Measurements from ENCODE around the gene MYMX. TPM values are rescaled to one million over a fixed set of nuclear protein-coding genes. Genes with fewer than 3 reads are reported as not detected.

MYMX gene
- total RNA-seq, 2 donors from 2014 or later: not detected

GRCh38 chr6:44202972-44203750 is 13.6 kb upstream of the MYMX start:
- no peaks in the 10 kb centered on the region for H3K27me3 ChIP-seq
- H3K4me3 ChIP-seq: no peak overlapping the region
- TF ChIP-seq CTCF (IDR thresholded peaks at IDR 0.05): no peak
- no peaks in the 10 kb centered on the region for H3K9me3 ChIP-seq
- DNase-seq: no peak
- peak overlapping the region in 1 of 2 donors; percentile 26 for H3K9ac ChIP-seq (ENCODE audit: low read depth in 2 of 2, low read length in 2 of 2)
- intact Hi-C loops (cut with DNase I): no loop called here
- H3K4me1 ChIP-seq: no peaks in the 10 kb centered on the region
- H3K36me3 ChIP-seq: no peaks in the 10 kb centered on the region
- no peak overlapping the region for H3K27ac ChIP-seq

- Histone ChIP-seq H3K4me3 (no peak overlapping the region), H3K36me3 (no peaks in the 10 kb centered on the region), H3K27me3 (no peaks in the 10 kb centered on the region), H3K27ac (peak overlapping the region; percentile 26), H3K9ac (ENCODE audit: low read depth in 2 of 2, low read length in 2 of 2) (no peak overlapping the region), H3K4me1 (no peaks in the 10 kb centered on the region), H3K9me3 (no peaks in the 10 kb centered on the region)
- peak; percentile 62 for DNase-seq
- intact Hi-C loops (cut with DNase I): no loop called here
- no peak for TF ChIP-seq CTCF (IDR thresholded peaks at IDR 0.05)
These were observed 12.8 kb upstream of the MYMX start for GRCh38 chr6:44203955-44204354.

- Histone ChIP-seq H3K4me1 (no peaks in the 10 kb centered on the region), H3K27ac (no peak overlapping the region), H3K4me3 (no peak overlapping the region), H3K27me3 (no peaks in the 10 kb centered on the region), H3K9me3 (no peaks in the 10 kb centered on the region), H3K9ac (ENCODE audit: low read depth in 2 of 2, low read length in 2 of 2) (no peak overlapping the region), H3K36me3 (no peaks in the 10 kb centered on the region)
- intact Hi-C loops (cut with DNase I): no loop called here
- DNase-seq: no peak
- TF ChIP-seq CTCF (IDR thresholded peaks at IDR 0.05): no peak
These were observed 8.8 kb upstream of the MYMX start for GRCh38 chr6:44207966-44208365.

- no peak for DNase-seq
- no peaks in the 10 kb centered on the region for H3K9me3 ChIP-seq
- no peaks in the 10 kb centered on the region for H3K36me3 ChIP-seq
- no peaks in the 10 kb centered on the region for H3K4me1 ChIP-seq
- intact Hi-C loops (cut with DNase I): no loop called here
- H3K9ac ChIP-seq (ENCODE audit: low read depth in 2 of 2, low read length in 2 of 2): no peak overlapping the region
- H3K27me3 ChIP-seq: no peaks in the 10 kb centered on the region
- H3K4me3 ChIP-seq: no peak overlapping the region
- no peak overlapping the region for H3K27ac ChIP-seq
- no peak for TF ChIP-seq CTCF (IDR thresholded peaks at IDR 0.05)
These were observed 5.4 kb upstream of the MYMX start for GRCh38 chr6:44211284-44211683.

GRCh38 chr6:44214307-44214706 is 2.4 kb upstream of the MYMX start:
- Histone ChIP-seq H3K27ac (no peak overlapping the region), H3K9me3 (no peaks in the 10 kb centered on the region), H3K4me1 (no peaks in the 10 kb centered on the region), H3K4me3 (no peak overlapping the region), H3K27me3 (no peaks in the 10 kb centered on the region), H3K9ac (ENCODE audit: low read depth in 2 of 2, low read length in 2 of 2) (no peak overlapping the region), H3K36me3 (no peaks in the 10 kb centered on the region)
- intact Hi-C loops (cut with DNase I): no loop called here
- DNase-seq: no peak
- no peak for TF ChIP-seq CTCF (IDR thresholded peaks at IDR 0.05)

Measured in colonic mucosa (tissue), 4 donors.